Stomach smooth muscle (tissue), 2 donors: ENCODE measurements around the gene MTNR1B.

ENCODE experiments used
- H3K27ac ChIP-seq: one replicate; pipeline ENCODE4 v1.7.0; 2013; ENCODE audit warnings: mild to moderate bottlenecking, low read length, inconsistent platforms
- H3K27me3 ChIP-seq, 2 donors: one replicate each; pipeline ENCODE4 v1.7.0; 2013; ENCODE audit warnings: low read length in 2 of 2; ENCODE audit not compliant: insufficient read depth in 2 of 2, control insufficient read depth in 1 of 2
- H3K36me3 ChIP-seq, 2 donors: one replicate each; pipeline ENCODE4 v1.7.0; 2013; ENCODE audit warnings: low read length in 2 of 2; ENCODE audit not compliant: control insufficient read depth in 2 of 2, insufficient read depth in 2 of 2
- H3K4me1 ChIP-seq: one replicate; pipeline ENCODE4 v1.7.0; 2013; ENCODE audit warnings: low read length; ENCODE audit not compliant: control insufficient read depth, insufficient read depth
- H3K4me3 ChIP-seq, 2 donors: one replicate each; pipeline ENCODE4 v1.7.0; 2013; ENCODE audit warnings: low read length in 2 of 2
- H3K9ac ChIP-seq, 2 donors: one replicate each; pipeline ENCODE4 v1.7.0; 2013; ENCODE audit warnings: low read length in 2 of 2, mild to moderate bottlenecking in 1 of 2
- H3K9me3 ChIP-seq, 2 donors: one replicate each; pipeline ENCODE4 v1.7.0; 2013; ENCODE audit warnings: low read length in 2 of 2; ENCODE audit not compliant: control insufficient read depth in 2 of 2
- donor health status: healthy.
- donor health status: Pancreatic carcinoma.

MTNR1B gene

DNA sequence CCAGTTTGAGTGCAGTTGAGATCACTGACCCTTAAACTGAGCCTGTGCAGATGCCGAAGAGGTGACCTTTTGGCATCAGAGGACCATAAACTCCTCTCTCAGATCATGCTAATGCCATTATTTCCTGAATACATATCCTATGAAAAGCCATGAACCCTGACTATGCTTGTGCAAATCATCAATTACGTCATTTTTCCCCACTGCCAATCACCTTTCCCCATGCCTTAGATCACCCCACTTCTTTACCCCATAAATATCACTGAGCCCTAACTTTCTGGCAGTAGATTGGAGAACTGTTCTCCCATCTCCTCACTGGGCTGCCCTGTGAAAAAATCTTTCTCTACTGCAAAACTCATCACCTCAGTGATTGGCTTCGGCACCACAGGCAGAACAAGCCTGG is 32.9 kb downstream of the MTNR1B start:
- H3K27ac ChIP-seq: no peak overlapping the region
- no peak overlapping the region for H3K4me3 ChIP-seq
- peaks cover 0 to 2% of the 10 kb centered on the region in 2 donors for H3K9me3 ChIP-seq
- no peaks in the 10 kb centered on the region for H3K27me3 ChIP-seq
- no peaks in the 10 kb centered on the region for H3K36me3 ChIP-seq
- no peak overlapping the region for H3K9ac ChIP-seq
- no peaks in the 10 kb centered on the region for H3K4me1 ChIP-seq

DNA sequence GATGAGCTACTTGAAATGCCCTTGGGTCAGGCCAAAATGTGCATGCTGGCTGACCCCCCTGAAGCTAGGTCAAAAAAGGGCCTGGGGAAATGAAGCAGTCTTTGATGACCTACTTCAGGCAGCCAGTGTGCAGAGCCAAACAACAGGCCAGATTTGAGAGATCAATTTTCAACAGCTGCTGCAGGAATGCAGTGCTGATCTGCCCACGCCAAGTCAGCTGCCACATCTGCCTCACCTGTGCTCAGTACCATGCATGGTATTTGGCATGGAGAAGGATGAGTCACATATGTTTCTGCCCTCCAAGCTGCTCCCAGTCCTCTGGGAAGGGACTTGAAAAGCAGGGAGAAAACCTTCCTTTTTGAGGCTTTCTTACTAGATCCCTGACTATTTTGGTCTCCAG is 35.8 kb downstream of the MTNR1B start:
- Histone ChIP-seq H3K36me3 (no peaks in the 10 kb centered on the region), H3K9ac (no peak overlapping the region), H3K27ac (no peak overlapping the region), H3K27me3 (no peaks in the 10 kb centered on the region), H3K4me3 (no peak overlapping the region), H3K9me3 (peaks cover 0 to 2% of the 10 kb centered on the region in 2 donors), H3K4me1 (no peaks in the 10 kb centered on the region)

- H3K27ac ChIP-seq: no peak overlapping the region
- H3K9ac ChIP-seq: no peak overlapping the region
- H3K4me1 ChIP-seq: no peaks in the 10 kb centered on the region
- H3K36me3 ChIP-seq: no peaks in the 10 kb centered on the region
- no peaks in the 10 kb centered on the region for H3K27me3 ChIP-seq
- H3K9me3 ChIP-seq: no peaks in the 10 kb centered on the region
- H3K4me3 ChIP-seq: no peak overlapping the region
Observed at GRCh38 chr11:93013646-93014045, 44.2 kb downstream of the MTNR1B start.

GRCh38 chr11:93016595-93016994 is 47.1 kb downstream of the MTNR1B start:
- no peaks in the 10 kb centered on the region for H3K9me3 ChIP-seq
- H3K27ac ChIP-seq: no peak overlapping the region
- no peak overlapping the region for H3K9ac ChIP-seq

DNA sequence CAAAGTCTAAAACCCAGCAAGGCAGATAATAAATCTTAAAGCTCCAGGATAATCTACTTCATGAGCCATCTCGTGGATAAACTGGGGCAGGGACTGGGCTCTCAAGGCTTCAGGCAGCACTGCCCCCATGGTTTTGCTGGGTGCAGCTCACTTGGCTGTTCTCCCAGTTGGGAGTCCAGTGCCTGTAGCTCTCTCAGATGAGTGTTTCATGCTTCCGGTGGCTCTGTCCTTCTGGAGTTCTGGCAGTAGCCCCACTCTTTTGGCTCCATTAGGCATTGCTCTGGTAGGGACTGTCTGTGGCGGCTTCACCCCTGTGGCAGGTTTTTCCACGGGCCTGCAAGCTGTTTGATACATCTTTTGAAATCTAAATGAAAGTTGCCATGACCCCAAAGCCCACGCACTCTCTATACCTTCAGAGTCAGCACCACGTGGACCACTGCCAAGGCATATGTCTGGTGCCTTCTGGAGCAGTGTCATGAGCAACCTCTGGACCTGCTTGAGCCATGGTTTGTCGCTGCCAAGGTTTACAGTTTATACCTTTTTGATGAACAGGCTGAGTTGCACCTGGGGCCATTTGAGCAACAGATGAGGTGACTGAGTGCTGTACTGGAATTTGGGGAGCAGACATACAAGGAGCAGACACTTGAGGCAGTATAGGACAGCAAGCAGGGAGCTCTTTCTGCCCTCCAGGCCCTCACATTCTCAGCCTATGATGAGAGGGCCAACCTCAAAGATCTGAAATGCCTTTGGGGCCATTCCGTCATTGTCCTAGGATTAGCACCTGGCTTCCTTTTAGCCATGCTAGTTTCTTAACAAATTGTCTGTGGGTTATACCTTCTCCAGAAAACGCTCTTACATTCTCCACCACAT is 48.6 kb downstream of the MTNR1B start:
- Histone ChIP-seq H3K36me3 (no peaks in the 10 kb centered on the region), H3K4me3 (no peak overlapping the region), H3K27ac (no peak overlapping the region), H3K9me3 (no peaks in the 10 kb centered on the region), H3K27me3 (no peaks in the 10 kb centered on the region), H3K4me1 (no peaks in the 10 kb centered on the region), H3K9ac (no peak overlapping the region)

More at GRCh38 chr11:93016595-93016994, 47.1 kb downstream of the MTNR1B start:
- Histone ChIP-seq H3K4me1 (no peaks in the 10 kb centered on the region), H3K27me3 (no peaks in the 10 kb centered on the region), H3K36me3 (no peaks in the 10 kb centered on the region), H3K4me3 (no peak overlapping the region)

DNA sequence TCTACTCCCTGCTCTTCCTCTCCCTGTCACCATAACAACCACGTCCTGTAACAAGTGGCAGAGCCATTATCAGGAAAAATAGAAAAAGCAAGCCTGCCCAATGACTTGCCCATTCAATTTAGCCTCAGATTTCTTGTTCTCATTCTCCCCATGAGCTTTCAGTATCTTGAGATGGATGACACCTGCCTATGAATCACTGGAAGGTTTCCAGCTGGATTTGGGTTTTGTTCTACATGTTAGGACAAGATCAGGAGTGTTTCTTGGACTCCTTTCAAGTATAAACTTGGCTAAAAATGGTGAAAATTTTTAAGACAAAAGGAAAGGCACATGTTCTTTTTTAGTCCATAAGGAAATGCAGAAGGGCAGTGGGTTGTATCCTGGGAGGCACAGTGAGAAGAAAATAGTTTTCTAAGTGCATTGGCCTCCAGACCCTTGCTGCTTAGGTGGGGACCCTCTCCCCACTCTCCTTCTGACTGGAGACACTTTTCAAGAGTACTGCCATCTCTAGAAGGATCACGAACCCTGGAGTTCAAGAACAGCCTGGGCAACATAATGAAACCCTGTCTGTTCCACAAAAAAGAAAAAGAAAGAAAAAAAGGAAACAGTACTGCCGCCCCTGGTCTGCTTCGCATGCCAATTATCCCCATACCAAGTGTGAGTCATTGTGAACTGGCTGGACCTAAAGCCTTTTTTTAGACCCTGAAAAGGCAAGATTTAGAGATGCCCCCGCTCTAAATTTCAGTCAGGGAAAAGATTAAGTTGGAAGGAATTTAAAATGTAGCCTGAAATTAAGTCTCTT is 51.0 kb downstream of the MTNR1B start:
- Histone ChIP-seq H3K27ac (no peak overlapping the region), H3K4me3 (no peak overlapping the region)

DNA sequence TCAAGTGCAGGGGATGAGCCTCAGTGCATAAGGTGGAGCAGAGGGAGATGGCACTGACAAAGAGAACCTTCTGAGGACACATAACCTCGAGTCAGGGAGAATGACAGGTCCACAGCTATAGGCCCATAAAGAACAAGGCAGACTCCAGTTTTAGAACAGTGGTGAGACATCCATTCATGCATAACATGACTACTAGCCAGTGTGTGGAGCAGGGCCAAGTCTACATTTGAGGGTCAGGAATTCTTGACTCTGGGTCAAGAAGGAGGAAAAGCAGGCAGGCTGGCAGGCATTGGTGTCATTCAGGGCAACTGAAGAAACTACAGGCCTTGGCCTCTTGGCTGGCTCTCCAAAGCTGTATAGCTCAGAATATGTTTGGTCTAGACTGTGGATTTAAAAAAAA is 54.9 kb downstream of the MTNR1B start:
- no peak overlapping the region for H3K9ac ChIP-seq
- H3K27me3 ChIP-seq: no peaks in the 10 kb centered on the region
- H3K9me3 ChIP-seq: no peaks in the 10 kb centered on the region
- H3K36me3 ChIP-seq: no peaks in the 10 kb centered on the region
- no peak overlapping the region for H3K4me3 ChIP-seq
- H3K27ac ChIP-seq: no peak overlapping the region
- no peaks in the 10 kb centered on the region for H3K4me1 ChIP-seq

More for the DNA sequence above, 51.0 kb downstream of the MTNR1B start:
- Histone ChIP-seq H3K4me1 (no peaks in the 10 kb centered on the region), H3K36me3 (no peaks in the 10 kb centered on the region), H3K9me3 (no peaks in the 10 kb centered on the region), H3K9ac (no peak overlapping the region), H3K27me3 (no peaks in the 10 kb centered on the region)

DNA sequence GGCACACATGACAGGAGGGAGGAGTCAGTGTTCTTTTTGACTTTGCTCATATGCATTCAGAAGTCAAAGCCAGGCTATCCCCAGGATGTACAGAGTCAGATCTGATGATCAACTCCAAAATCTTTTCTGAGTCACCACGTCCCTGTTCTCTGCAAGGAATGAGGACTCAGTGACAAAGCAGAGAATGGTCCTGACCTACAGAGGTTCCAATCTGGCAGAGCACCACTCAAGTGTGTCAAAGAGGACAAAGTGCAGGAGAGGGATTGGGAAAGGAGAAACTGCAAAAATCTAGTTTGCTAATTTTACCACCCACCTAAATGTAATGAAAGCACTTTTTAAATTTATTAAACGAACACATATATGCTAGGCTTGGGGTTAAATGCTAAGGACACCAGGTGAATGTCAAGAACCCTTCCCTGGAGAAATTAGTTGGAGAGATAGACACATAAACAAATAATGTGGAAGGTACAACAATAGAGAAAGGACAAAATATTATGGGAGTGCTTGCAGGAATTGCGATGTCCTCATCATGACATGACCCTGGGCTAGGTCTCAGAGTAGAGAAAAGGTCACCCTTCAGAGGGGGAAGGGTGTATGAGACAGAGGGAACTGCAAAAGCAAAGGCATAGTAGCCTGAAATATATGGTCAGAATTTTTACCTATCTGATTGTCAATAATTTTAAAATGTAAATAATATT is 56.3 kb downstream of the MTNR1B start:
- H3K36me3 ChIP-seq: no peaks in the 10 kb centered on the region
- no peaks in the 10 kb centered on the region for H3K4me1 ChIP-seq
- H3K4me3 ChIP-seq: no peak overlapping the region
- H3K9ac ChIP-seq: no peak overlapping the region
- H3K27ac ChIP-seq: no peak overlapping the region
- H3K9me3 ChIP-seq: no peaks in the 10 kb centered on the region
- no peaks in the 10 kb centered on the region for H3K27me3 ChIP-seq

- H3K9me3 ChIP-seq: no peaks in the 10 kb centered on the region
- H3K4me3 ChIP-seq: no peak overlapping the region
- no peak overlapping the region for H3K27ac ChIP-seq
- H3K9ac ChIP-seq: no peak overlapping the region
- H3K4me1 ChIP-seq: no peaks in the 10 kb centered on the region
- H3K36me3 ChIP-seq: no peaks in the 10 kb centered on the region
- no peaks in the 10 kb centered on the region for H3K27me3 ChIP-seq
Observed at GRCh38 chr11:93028960-93029522, 59.6 kb downstream of the MTNR1B start.

DNA sequence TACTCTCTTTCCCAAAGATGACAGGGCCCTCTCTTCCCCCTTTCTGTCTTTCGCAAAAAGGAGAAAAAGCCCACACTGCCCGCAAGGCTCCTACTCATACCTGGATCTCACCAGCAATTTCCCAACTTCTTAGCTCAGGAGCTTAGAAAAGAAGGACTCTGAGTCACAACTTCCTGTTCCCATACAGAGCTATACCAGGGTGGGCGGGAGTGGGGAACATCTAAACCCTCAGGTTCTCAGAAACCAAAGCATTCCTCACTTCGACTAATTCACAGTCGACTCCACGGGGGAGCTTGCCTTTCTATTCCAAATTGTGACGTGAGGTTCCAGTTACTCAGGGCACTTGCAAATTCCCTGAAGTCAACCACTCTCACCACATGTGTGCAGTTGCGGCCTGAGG is 61.9 kb downstream of the MTNR1B start:
- Histone ChIP-seq H3K4me3 (no peak overlapping the region), H3K36me3 (no peaks in the 10 kb centered on the region), H3K27ac (no peak overlapping the region), H3K4me1 (no peaks in the 10 kb centered on the region), H3K9ac (no peak overlapping the region), H3K27me3 (no peaks in the 10 kb centered on the region), H3K9me3 (no peaks in the 10 kb centered on the region)
